Smooth muscle cell (in vitro differentiated cells): ENCODE measurements around the gene C16orf89. TPM values are rescaled to one million over a fixed set of nuclear protein-coding genes. Genes with fewer than 3 reads are reported as not detected.
A peak's percentile ranks its signal among the peaks of the same experiment; 100 is the strongest.

Experiments used
- DNase-seq: peaks from one replicate; lab custom pipeline; 2025; ENCODE audit not compliant: unreplicated experiment; lab: John Stamatoyannopoulos, UW
- H2AFZ ChIP-seq: fragments of 200-600 bp; sonication (generic); 2 replicates; pipeline ENCODE4 v1.6.0; 2016; ENCODE audit warnings: antibody characterized with exemption, low read depth, mild to moderate bottlenecking
- H3F3A ChIP-seq: fragments of 200-600 bp; sonication (generic); 2 replicates; pipeline ENCODE4 v1.6.0; 2017; ENCODE audit warnings: antibody characterized with exemption, low read depth
- H3K27ac ChIP-seq: fragments of 200-600 bp; sonication (generic); 2 replicates; pipeline ENCODE4 v1.5.1; 2016; ENCODE audit warnings: low read depth, mild to moderate bottlenecking
- H3K27me3 ChIP-seq: fragments of 200-600 bp; sonication (generic); 2 replicates; pipeline ENCODE4 v1.6.1; 2016; ENCODE audit warnings: low read depth, mild to moderate bottlenecking
- H3K36me3 ChIP-seq: fragments of 200-600 bp; sonication (generic); 2 replicates; pipeline ENCODE4 v1.5.1; 2016; ENCODE audit warnings: low read depth
- H3K4me1 ChIP-seq: fragments of 200-600 bp; sonication (generic); 2 replicates; pipeline ENCODE4 v1.5.1; 2016; ENCODE audit warnings: low read depth
- H3K4me2 ChIP-seq: fragments of 200-600 bp; sonication (generic); 2 replicates; pipeline ENCODE4 v1.6.0; 2016; ENCODE audit warnings: mild to moderate bottlenecking
- H3K4me3 ChIP-seq: fragments of 200-600 bp; sonication (generic); 2 replicates; pipeline ENCODE4 v1.5.1; 2016; ENCODE audit warnings: mild to moderate bottlenecking
- H3K79me2 ChIP-seq: fragments of 200-600 bp; sonication (generic); 2 replicates; pipeline ENCODE4 v1.6.0; 2016; ENCODE audit warnings: low read depth, mild to moderate bottlenecking
- H3K9ac ChIP-seq: fragments of 200-600 bp; sonication (generic); 2 replicates; pipeline ENCODE4 v1.6.0; 2016; ENCODE audit warnings: low read depth
- H3K9me3 ChIP-seq: fragments of 200-600 bp; sonication (generic); replicated peaks from 2 replicates; pipeline ENCODE4 v1.5.1; 2016; ENCODE audit warnings: low read depth
- H4K20me1 ChIP-seq: fragments of 200-600 bp; sonication (generic); 2 replicates; pipeline ENCODE4 v1.6.0; 2016; ENCODE audit warnings: low read depth
- WGBS: methylation state at CpG from one replicate; pipeline ENCODE4 v1.1.7; 2016; ENCODE audit warnings: low lambda C conversion rate; 5-methylcytosine and 5-hydroxymethylcytosine counted together
- polyA plus RNA-seq: library from polyadenylated mRNA; unstranded; fragments of >200 nt; fragmentation: Nextera tagmentation; extraction: Ambion mirVana; gene quantifications from 2 replicates; pipeline ENCODE4 v1.2.1, GENCODE V29; 2016
- total RNA-seq: library from RNA; depleted of rRNA; stranded (reverse); fragments of >200 nt; gene quantifications from 2 replicates; pipeline ENCODE4 v1.2.3, GENCODE V29; 2014
- TF ChIP-seq, protein P1 (sequence below): fragments of 200-600 bp; sonication (generic); IDR thresholded peaks from 2 replicates; pipeline ENCODE4 v1.5.1; 2017; ENCODE audit warnings: borderline replicate concordance, mild to moderate bottlenecking, antibody characterized with exemption; ENCODE audit not compliant: insufficient read depth, poor library complexity, severe bottlenecking

The C16orf89 gene
- total and polyA plus RNA-seq, 2 experiments from 2014 or later: not detected

DNA sequence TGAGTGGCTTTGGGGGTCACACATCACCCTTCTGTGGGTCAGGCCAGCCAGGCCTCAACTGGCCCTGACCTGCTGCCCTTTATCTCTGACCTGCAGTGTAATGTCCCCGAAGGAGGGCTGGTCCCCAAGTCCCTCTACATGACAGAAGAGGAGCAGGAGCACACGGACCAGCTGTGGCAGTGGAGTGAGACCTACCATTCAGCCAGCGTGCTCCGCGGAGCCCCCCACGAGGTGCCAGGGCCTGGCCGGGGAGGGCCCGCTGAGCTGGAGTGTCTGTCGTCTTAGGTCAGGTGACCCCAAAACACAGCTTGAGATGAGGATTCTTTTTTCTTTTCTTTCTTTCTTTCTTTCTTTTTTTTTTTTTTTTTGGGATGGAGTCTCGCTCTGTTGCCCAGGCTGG, 58.5 kb downstream of the C16orf89 start:
- Histone ChIP-seq H3K36me3 (no peaks in the 10 kb centered on the region), H3K27ac (no peak overlapping the region), H3K79me2 (no peaks in the 10 kb centered on the region), H3F3A (no peaks in the 10 kb centered on the region), H3K9me3 (no peaks in the 10 kb centered on the region), H3K4me1 (no peaks in the 10 kb centered on the region), H2AFZ (no peak overlapping the region), H3K27me3 (peaks cover 5% of the 10 kb centered on the region), H4K20me1 (no peaks in the 10 kb centered on the region), H3K4me2 (no peak overlapping the region), H3K4me3 (no peak overlapping the region), H3K9ac (no peak overlapping the region)
- WGBS: 89% methylated on average over 9 of the region's 10 CpGs
- no peak for DNase-seq
- TF ChIP-seq, protein P1, sequence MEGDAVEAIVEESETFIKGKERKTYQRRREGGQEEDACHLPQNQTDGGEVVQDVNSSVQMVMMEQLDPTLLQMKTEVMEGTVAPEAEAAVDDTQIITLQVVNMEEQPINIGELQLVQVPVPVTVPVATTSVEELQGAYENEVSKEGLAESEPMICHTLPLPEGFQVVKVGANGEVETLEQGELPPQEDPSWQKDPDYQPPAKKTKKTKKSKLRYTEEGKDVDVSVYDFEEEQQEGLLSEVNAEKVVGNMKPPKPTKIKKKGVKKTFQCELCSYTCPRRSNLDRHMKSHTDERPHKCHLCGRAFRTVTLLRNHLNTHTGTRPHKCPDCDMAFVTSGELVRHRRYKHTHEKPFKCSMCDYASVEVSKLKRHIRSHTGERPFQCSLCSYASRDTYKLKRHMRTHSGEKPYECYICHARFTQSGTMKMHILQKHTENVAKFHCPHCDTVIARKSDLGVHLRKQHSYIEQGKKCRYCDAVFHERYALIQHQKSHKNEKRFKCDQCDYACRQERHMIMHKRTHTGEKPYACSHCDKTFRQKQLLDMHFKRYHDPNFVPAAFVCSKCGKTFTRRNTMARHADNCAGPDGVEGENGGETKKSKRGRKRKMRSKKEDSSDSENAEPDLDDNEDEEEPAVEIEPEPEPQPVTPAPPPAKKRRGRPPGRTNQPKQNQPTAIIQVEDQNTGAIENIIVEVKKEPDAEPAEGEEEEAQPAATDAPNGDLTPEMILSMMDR: no peak

DNA sequence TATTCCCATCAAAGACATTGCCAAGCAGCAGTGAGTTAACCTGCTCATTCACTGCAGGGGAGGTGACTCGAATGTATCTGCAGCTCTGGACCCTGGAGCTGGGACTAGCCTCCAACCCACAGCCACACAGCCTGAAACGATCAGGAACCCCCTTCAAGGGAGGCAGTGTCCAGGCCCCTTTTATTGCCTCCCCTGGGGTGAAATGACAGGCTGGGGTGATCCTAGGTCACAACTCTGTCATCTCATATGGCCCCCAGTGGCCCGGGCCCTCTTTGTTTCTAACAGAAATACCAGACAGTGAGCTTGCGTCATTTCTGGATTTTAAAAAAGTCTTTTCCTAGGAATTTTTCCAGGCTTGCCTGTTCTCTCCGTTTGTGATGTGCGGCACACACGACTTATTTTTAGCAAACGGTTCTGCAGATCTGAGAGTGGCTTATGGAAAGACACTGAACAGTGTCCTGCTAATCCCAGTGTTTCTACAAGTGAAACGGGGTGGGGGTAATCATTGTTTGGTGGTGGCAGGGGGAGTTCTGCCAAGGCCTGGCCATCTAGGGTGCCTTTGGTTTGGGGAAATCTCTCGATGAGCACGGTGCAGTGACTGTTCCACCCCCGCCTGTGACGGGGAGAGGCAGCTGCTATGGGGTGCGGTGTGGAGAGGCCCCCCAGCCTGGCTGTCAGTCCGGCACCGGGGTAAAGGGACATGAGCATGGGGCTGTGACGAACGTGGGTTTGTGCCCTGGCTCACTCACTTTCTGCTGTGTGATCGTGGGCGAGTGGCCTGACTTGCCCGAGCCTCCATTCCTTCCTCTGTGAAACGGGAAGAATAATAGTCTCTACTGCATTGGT, 59.2 kb downstream of the C16orf89 start:
- Histone ChIP-seq H3K4me3 (no peak overlapping the region), H3K27me3 (peaks cover 2% of the 10 kb centered on the region), H3F3A (no peaks in the 10 kb centered on the region), H3K9me3 (no peaks in the 10 kb centered on the region), H3K27ac (no peak overlapping the region), H3K79me2 (no peaks in the 10 kb centered on the region), H3K4me2 (no peak overlapping the region), H3K9ac (no peak overlapping the region), H2AFZ (peak overlapping the region; percentile 24), H3K36me3 (no peaks in the 10 kb centered on the region), H3K4me1 (no peaks in the 10 kb centered on the region), H4K20me1 (no peaks in the 10 kb centered on the region)
- WGBS: 74% methylated on average over 22 of the region's 22 CpGs
- TF ChIP-seq, protein P1: no peak
- DNase-seq: no peak

DNA sequence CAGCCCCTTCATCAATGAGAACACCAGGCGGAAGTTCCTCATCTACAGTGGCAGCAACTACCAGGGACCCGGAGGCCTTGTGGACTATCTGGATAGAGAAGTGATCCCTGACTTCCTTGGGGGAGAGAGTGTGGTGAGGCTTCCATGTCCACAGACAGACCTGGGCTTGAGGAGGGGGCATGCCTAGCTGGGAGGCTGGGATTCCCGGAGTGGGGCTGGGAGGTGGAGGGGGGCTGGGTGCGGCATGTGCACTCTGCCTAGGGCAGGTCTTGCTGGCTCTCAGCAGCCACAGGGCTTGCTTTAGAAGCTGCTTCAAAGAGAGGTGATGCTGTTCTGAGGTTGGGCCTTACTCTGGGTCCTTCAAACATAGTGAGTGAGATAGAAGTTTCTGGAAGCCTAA, 59.8 kb downstream of the C16orf89 start:
- no peaks in the 10 kb centered on the region for H3K9me3 ChIP-seq
- H3K36me3 ChIP-seq: no peaks in the 10 kb centered on the region
- no peak for DNase-seq
- no peak overlapping the region for H3K27ac ChIP-seq
- no peak overlapping the region for H3K4me3 ChIP-seq
- no peaks in the 10 kb centered on the region for H3K27me3 ChIP-seq
- H3F3A ChIP-seq: no peaks in the 10 kb centered on the region
- no peaks in the 10 kb centered on the region for H3K4me1 ChIP-seq
- no peak overlapping the region for H3K9ac ChIP-seq
- 80% methylated on average over 4 of the region's 4 CpGs for WGBS
- TF ChIP-seq, protein P1: no peak
- H3K79me2 ChIP-seq: no peaks in the 10 kb centered on the region
- no peaks in the 10 kb centered on the region for H4K20me1 ChIP-seq
- H2AFZ ChIP-seq: no peak overlapping the region
- no peak overlapping the region for H3K4me2 ChIP-seq

DNA sequence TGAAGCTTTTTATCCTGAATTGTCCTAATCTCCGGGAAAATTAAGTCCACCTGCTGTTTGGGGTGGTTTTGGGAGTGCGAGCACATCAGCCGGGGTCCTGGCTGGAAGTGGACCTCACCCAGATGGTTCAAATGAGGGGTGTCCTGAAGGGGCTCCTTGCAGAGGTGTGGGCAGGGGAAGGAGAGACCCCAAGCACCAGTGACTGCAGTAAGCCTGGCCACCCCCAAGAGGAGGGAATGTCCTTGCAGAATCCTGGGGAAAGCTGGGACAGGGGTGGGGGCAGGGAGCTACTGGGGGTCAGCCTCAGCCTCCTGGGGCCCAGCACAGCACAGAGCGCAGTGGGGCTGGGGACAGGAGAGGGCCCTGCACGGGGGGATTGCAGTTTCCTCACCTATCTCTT, 61.4 kb downstream of the C16orf89 start:
- H3K4me3 ChIP-seq: no peak overlapping the region
- H3F3A ChIP-seq: no peaks in the 10 kb centered on the region
- H3K27me3 ChIP-seq: no peaks in the 10 kb centered on the region
- TF ChIP-seq, protein P1: no peak
- no peak overlapping the region for H2AFZ ChIP-seq
- no peaks in the 10 kb centered on the region for H3K4me1 ChIP-seq
- 78% methylated on average over 5 of the region's 5 CpGs for WGBS
- no peak overlapping the region for H3K9ac ChIP-seq
- no peaks in the 10 kb centered on the region for H4K20me1 ChIP-seq
- H3K4me2 ChIP-seq: no peak overlapping the region
- H3K79me2 ChIP-seq: no peaks in the 10 kb centered on the region
- H3K27ac ChIP-seq: no peak overlapping the region
- DNase-seq: no peak
- no peaks in the 10 kb centered on the region for H3K9me3 ChIP-seq
- H3K36me3 ChIP-seq: no peaks in the 10 kb centered on the region
